Measurements from ENCODE around the gene TMEM238L.

DNA sequence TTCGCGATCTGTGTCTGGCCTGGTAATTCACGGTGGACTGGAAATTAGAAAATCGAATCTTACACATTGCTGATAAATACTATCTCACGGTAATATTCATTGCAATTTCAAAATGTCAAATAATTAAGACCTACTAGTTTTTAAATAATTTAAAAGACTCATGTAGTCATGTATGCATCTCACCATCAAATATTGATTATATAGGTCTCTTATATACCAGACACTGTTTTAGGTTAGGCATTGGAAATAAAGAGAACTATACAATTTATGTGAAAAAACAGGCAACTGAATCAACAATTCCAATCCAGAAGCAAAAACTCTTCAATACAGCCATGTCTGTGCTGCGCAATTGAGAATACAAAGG is 41.5 kb upstream of the TMEM238L start:
- TF ChIP-seq POLR2A (IDR thresholded peaks at IDR 0.05; ENCODE audit: low read length): no peak
- TF ChIP-seq GATA1 (IDR thresholded peaks at IDR 0.05; ENCODE audit: low read depth, low read length): no peak

All from erythroblast (primary cell).